ENCODE measurements around the gene TEAD1. TPM values are rescaled to one million over a fixed set of nuclear protein-coding genes. Genes with fewer than 3 reads are reported as not detected.
A peak's percentile ranks its signal among the peaks of the same experiment; 100 is the strongest.

The TEAD1 gene
- total and polyA plus RNA-seq, 4 donors: 9.1 to 38.4 (median 10.7) TPM

DNA sequence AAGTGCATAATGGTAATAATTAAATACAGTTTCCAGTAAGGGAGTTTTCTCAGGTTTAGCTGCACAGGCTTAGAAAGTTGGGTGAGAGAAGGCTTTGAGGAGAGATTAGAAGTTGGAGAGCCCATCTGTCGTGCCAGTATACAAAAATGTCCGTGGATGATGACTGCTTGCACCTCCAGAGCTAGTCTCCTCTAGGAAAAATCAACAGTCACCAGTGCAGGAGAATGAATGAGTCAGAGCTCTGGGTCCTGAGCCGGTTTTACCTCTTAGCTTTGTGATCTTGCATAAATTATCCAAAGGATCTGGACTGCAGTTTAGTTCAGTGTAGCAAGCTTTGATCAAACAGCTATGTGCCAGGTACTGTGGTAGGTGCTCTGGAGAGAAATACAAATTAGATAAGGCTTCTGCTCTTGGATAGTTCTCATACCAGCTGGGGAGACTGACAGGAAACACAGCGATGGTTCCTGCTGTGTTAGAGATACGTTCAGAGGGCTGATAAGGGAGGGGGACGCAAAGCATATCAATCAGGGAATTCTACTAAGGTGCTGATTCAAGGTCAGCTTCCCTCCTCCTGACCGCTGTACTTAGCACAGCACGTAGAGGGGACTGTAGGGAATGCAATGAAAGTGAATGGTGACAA is 125.9 kb downstream of the TEAD1 start:
- TF ChIP-seq HNF4A (conservative IDR thresholded peaks at IDR 0.05): no peak
- TF ChIP-seq EGR1 (IDR thresholded peaks at IDR 0.05; ENCODE audit: low read depth in 2 of 2): no peak
- TF ChIP-seq NR2F2 (IDR thresholded peaks at IDR 0.05): no peak
- no peak for TF ChIP-seq YY1 (IDR thresholded peaks at IDR 0.05)
- TF ChIP-seq RXRA (IDR thresholded peaks at IDR 0.05): peak in 1 of 2 donors; percentile 7
- TF ChIP-seq, protein P1, sequence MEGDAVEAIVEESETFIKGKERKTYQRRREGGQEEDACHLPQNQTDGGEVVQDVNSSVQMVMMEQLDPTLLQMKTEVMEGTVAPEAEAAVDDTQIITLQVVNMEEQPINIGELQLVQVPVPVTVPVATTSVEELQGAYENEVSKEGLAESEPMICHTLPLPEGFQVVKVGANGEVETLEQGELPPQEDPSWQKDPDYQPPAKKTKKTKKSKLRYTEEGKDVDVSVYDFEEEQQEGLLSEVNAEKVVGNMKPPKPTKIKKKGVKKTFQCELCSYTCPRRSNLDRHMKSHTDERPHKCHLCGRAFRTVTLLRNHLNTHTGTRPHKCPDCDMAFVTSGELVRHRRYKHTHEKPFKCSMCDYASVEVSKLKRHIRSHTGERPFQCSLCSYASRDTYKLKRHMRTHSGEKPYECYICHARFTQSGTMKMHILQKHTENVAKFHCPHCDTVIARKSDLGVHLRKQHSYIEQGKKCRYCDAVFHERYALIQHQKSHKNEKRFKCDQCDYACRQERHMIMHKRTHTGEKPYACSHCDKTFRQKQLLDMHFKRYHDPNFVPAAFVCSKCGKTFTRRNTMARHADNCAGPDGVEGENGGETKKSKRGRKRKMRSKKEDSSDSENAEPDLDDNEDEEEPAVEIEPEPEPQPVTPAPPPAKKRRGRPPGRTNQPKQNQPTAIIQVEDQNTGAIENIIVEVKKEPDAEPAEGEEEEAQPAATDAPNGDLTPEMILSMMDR (IDR thresholded peaks at IDR 0.05; ENCODE audit: low read depth, low read length, missing input control): no peak
- no peak for TF ChIP-seq JUND (IDR thresholded peaks at IDR 0.05)
- peak in 1 of 2 donors; percentile 20 for TF ChIP-seq RAD21 (IDR thresholded peaks at IDR 0.05)
- TF ChIP-seq, protein P2, sequence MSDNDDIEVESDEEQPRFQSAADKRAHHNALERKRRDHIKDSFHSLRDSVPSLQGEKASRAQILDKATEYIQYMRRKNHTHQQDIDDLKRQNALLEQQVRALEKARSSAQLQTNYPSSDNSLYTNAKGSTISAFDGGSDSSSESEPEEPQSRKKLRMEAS (IDR thresholded peaks at IDR 0.05): no peak
- no peak for TF ChIP-seq HNF4G (IDR thresholded peaks at IDR 0.05)
- TF ChIP-seq SP1 (IDR thresholded peaks at IDR 0.05): no peak
- TF ChIP-seq, protein P3, sequence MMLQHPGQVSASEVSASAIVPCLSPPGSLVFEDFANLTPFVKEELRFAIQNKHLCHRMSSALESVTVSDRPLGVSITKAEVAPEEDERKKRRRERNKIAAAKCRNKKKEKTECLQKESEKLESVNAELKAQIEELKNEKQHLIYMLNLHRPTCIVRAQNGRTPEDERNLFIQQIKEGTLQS (IDR thresholded peaks at IDR 0.05): no peak
- Histone ChIP-seq H3K9me3 (ENCODE audit: control insufficient read depth in 4 of 4, low read length in 3 of 4) (no peaks in the 10 kb centered on the region), H3K4me1 (ENCODE audit: control insufficient read depth in 4 of 4, insufficient read depth in 4 of 4, low read length in 3 of 4) (peaks cover 2 to 28% (median 21%) of the 10 kb centered on the region in 4 donors), H3K27ac (ENCODE audit: low read depth in 1 of 2, low read length in 2 of 2) (no peak overlapping the region), H3K4me3 (ENCODE audit: low read depth in 1 of 3, low read length in 3 of 3) (no peak overlapping the region), H3K27me3 (ENCODE audit: control insufficient read depth in 4 of 4, insufficient read depth in 4 of 4, low read length in 3 of 4) (no peaks in the 10 kb centered on the region), H3K9ac (ENCODE audit: low read depth in 1 of 2, low read length in 2 of 2) (no peak overlapping the region), H3K36me3 (ENCODE audit: control insufficient read depth in 4 of 4, insufficient read depth in 3 of 4, low read depth in 1 of 4, low read length in 3 of 4) (no peaks in the 10 kb centered on the region)
- no peak for DNase-seq (ENCODE audit: low spot score)
- 55% methylated on average over 8 of the region's 8 CpGs for WGBS

DNA sequence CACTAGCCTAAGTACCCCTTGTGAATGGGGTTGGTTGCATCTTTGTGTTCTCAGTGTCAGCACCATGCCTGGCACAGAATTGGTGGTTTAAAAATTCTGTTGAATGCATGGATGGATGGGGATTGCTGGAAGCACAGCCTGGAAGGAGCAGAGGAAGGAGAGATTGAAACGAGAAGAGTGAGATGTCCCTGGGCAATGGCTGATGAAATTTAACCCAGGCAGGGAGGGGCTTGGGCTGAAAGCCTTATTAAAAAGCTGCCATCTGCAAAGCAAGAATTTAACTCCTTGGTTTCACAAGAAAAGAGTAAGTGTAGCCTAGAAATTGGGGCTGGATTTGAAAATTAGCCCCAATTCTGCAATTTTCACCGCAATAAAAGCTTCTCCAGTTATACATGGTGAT is 126.7 kb downstream of the TEAD1 start:
- DNase-seq (ENCODE audit: low spot score): no peak
- no peaks in the 10 kb centered on the region for H3K9me3 ChIP-seq (ENCODE audit: control insufficient read depth in 4 of 4, low read length in 3 of 4)
- 71% methylated on average over 2 of the region's 2 CpGs for WGBS
- TF ChIP-seq GABPA (IDR thresholded peaks at IDR 0.05 in 1 of 2, conservative IDR thresholded peaks at IDR 0.05 in 1 of 2) (no peak), NR2F2 (IDR thresholded peaks at IDR 0.05) (no peak), RAD21 (IDR thresholded peaks at IDR 0.05) (no peak), SP1 (IDR thresholded peaks at IDR 0.05) (no peak), EGR1 (IDR thresholded peaks at IDR 0.05; ENCODE audit: low read depth in 2 of 2) (no peak), TAF1 (conservative IDR thresholded peaks at IDR 0.05) (no peak), FOXA1 (IDR thresholded peaks at IDR 0.05) (no peak), YY1 (IDR thresholded peaks at IDR 0.05) (no peak), HNF4A (conservative IDR thresholded peaks at IDR 0.05) (no peak), RXRA (IDR thresholded peaks at IDR 0.05) (no peak), HNF4G (IDR thresholded peaks at IDR 0.05) (no peak), JUND (IDR thresholded peaks at IDR 0.05) (no peak), FOXA2 (IDR thresholded peaks at IDR 0.05) (no peak)
- TF ChIP-seq, protein P4, sequence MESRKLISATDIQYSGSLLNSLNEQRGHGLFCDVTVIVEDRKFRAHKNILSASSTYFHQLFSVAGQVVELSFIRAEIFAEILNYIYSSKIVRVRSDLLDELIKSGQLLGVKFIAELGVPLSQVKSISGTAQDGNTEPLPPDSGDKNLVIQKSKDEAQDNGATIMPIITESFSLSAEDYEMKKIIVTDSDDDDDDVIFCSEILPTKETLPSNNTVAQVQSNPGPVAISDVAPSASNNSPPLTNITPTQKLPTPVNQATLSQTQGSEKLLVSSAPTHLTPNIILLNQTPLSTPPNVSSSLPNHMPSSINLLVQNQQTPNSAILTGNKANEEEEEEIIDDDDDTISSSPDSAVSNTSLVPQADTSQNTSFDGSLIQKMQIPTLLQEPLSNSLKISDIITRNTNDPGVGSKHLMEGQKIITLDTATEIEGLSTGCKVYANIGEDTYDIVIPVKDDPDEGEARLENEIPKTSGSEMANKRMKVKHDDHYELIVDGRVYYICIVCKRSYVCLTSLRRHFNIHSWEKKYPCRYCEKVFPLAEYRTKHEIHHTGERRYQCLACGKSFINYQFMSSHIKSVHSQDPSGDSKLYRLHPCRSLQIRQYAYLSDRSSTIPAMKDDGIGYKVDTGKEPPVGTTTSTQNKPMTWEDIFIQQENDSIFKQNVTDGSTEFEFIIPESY (IDR thresholded peaks at IDR 0.05): no peak
- TF ChIP-seq, protein P2 (IDR thresholded peaks at IDR 0.05): no peak
- TF ChIP-seq, protein P5, sequence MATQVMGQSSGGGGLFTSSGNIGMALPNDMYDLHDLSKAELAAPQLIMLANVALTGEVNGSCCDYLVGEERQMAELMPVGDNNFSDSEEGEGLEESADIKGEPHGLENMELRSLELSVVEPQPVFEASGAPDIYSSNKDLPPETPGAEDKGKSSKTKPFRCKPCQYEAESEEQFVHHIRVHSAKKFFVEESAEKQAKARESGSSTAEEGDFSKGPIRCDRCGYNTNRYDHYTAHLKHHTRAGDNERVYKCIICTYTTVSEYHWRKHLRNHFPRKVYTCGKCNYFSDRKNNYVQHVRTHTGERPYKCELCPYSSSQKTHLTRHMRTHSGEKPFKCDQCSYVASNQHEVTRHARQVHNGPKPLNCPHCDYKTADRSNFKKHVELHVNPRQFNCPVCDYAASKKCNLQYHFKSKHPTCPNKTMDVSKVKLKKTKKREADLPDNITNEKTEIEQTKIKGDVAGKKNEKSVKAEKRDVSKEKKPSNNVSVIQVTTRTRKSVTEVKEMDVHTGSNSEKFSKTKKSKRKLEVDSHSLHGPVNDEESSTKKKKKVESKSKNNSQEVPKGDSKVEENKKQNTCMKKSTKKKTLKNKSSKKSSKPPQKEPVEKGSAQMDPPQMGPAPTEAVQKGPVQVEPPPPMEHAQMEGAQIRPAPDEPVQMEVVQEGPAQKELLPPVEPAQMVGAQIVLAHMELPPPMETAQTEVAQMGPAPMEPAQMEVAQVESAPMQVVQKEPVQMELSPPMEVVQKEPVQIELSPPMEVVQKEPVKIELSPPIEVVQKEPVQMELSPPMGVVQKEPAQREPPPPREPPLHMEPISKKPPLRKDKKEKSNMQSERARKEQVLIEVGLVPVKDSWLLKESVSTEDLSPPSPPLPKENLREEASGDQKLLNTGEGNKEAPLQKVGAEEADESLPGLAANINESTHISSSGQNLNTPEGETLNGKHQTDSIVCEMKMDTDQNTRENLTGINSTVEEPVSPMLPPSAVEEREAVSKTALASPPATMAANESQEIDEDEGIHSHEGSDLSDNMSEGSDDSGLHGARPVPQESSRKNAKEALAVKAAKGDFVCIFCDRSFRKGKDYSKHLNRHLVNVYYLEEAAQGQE (IDR thresholded peaks at IDR 0.05): no peak
- TF ChIP-seq, protein P3 (IDR thresholded peaks at IDR 0.05): no peak
- TF ChIP-seq, protein P1 (IDR thresholded peaks at IDR 0.05; ENCODE audit: low read depth, low read length, missing input control): no peak
- H3K27ac ChIP-seq (ENCODE audit: low read depth in 1 of 2, low read length in 2 of 2): no peak overlapping the region
- H3K4me1 ChIP-seq (ENCODE audit: control insufficient read depth in 4 of 4, insufficient read depth in 4 of 4, low read length in 3 of 4): peaks cover 2 to 31% (median 21%) of the 10 kb centered on the region in 4 donors
- no peak overlapping the region for H3K9ac ChIP-seq (ENCODE audit: low read depth in 1 of 2, low read length in 2 of 2)
- H3K27me3 ChIP-seq (ENCODE audit: control insufficient read depth in 4 of 4, insufficient read depth in 4 of 4, low read length in 3 of 4): no peaks in the 10 kb centered on the region
- no peaks in the 10 kb centered on the region for H3K36me3 ChIP-seq (ENCODE audit: control insufficient read depth in 4 of 4, insufficient read depth in 3 of 4, low read depth in 1 of 4, low read length in 3 of 4)
- no peak overlapping the region for H3K4me3 ChIP-seq (ENCODE audit: low read depth in 1 of 3, low read length in 3 of 3)

Measured in liver (tissue), 9 donors.